ENCODE data around the gene NLGN2. TPM values are rescaled to one million over a fixed set of nuclear protein-coding genes. Genes with fewer than 3 reads are reported as not detected.

The NLGN2 gene
- total and polyA plus RNA-seq, 2 experiments from 2014 or later, result 14.4 to 38.7 TPM

- Histone ChIP-seq H3K79me2 (replicated peaks; ENCODE audit: insufficient read depth) (peaks cover 14% of the 10 kb centered on the region), H3K36me3 (ENCODE audit: insufficient read depth) (peaks cover 3% of the 10 kb centered on the region; the same call in 1 of the 2 replicates), H4K20me1 (replicated peaks; ENCODE audit: insufficient read depth) (peaks cover 8% of the 10 kb centered on the region), H3K4me1 (ENCODE audit: insufficient read depth) (peaks cover 28% of the 10 kb centered on the region), H3K27me3 (ENCODE audit: insufficient read depth) (no peaks in the 10 kb centered on the region), H3F3A (replicated peaks; ENCODE audit: low read depth) (peaks cover 24% of the 10 kb centered on the region), H3K9me2 (ENCODE audit: insufficient read depth) (no peaks in the 10 kb centered on the region), H3K27ac (ENCODE audit: low read depth) (no peak overlapping the region), H3K4me3 (peak overlapping the region; percentile 90), H2AFZ (no peak overlapping the region), H3K4me2 (peak overlapping the region; percentile 99)
- no peak overlapping the region for H3K27ac Mint-ChIP-seq
- TF ChIP-seq ZNF114 (CRISPR knock-in tag; IDR thresholded peaks at IDR 0.05) (no peak), CREB1 (CRISPR knock-in tag; IDR thresholded peaks at IDR 0.05; ENCODE audit: low read depth) (no peak), JUNB (IDR thresholded peaks at IDR 0.05; ENCODE audit: unreplicated experiment) (no peak), STAT1 (IDR thresholded peaks at IDR 0.05; ENCODE audit: unreplicated experiment) (no peak), ETS1 (IDR thresholded peaks at IDR 0.05) (no peak)
- TF ChIP-seq, protein P1, sequence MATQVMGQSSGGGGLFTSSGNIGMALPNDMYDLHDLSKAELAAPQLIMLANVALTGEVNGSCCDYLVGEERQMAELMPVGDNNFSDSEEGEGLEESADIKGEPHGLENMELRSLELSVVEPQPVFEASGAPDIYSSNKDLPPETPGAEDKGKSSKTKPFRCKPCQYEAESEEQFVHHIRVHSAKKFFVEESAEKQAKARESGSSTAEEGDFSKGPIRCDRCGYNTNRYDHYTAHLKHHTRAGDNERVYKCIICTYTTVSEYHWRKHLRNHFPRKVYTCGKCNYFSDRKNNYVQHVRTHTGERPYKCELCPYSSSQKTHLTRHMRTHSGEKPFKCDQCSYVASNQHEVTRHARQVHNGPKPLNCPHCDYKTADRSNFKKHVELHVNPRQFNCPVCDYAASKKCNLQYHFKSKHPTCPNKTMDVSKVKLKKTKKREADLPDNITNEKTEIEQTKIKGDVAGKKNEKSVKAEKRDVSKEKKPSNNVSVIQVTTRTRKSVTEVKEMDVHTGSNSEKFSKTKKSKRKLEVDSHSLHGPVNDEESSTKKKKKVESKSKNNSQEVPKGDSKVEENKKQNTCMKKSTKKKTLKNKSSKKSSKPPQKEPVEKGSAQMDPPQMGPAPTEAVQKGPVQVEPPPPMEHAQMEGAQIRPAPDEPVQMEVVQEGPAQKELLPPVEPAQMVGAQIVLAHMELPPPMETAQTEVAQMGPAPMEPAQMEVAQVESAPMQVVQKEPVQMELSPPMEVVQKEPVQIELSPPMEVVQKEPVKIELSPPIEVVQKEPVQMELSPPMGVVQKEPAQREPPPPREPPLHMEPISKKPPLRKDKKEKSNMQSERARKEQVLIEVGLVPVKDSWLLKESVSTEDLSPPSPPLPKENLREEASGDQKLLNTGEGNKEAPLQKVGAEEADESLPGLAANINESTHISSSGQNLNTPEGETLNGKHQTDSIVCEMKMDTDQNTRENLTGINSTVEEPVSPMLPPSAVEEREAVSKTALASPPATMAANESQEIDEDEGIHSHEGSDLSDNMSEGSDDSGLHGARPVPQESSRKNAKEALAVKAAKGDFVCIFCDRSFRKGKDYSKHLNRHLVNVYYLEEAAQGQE (IDR thresholded peaks at IDR 0.05; ENCODE audit: unreplicated experiment), result no peak
- DNase-seq (ENCODE audit: low spot score) (peak; percentile 56), ATAC-seq (no peak)
- peaks cover 28% of the 10 kb centered on the region for H3K4me1 Mint-ChIP-seq
- H3K36me3 Mint-ChIP-seq (ENCODE audit: low read depth), result peaks cover 26% of the 10 kb centered on the region
- H3K4me3 Mint-ChIP-seq, result peak overlapping the region; percentile 93
- no peaks in the 10 kb centered on the region for H3K9me3 Mint-ChIP-seq
- H3K27me3 Mint-ChIP-seq (ENCODE audit: insufficient read depth, low read depth, poor library complexity), result peaks cover 18% of the 10 kb centered on the region
Observed at GRCh38 chr17:7406235-7406825, 1.3 kb upstream of the NLGN2 start.

DNA sequence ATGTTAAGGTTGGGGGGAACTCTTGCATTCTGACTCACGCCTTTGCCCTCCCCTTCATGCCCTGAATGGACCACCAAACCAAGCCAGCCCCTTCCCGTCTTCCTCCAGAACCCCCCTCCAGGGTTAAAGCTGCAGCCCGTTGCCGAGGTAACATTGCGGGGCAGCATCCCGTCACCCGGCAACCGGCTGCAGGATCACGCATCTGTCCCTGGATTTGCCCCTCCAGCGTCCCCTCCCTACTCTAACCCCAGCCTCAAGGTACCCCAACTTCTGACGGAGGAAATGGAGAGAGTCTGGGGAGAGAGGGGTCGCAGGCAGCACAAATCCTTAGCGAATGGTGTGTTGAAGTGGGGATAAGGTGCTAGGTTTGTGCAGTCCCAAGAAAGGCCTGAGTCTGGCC lies 563 bp upstream of the NLGN2 start:
- peaks cover under 1% of the 10 kb centered on the region; the same call in 1 of the 2 replicates for H3K36me3 ChIP-seq (ENCODE audit: insufficient read depth)
- peak overlapping the region; percentile 57; the same call in 1 of the 2 replicates for H3K4me3 ChIP-seq
- Mint-ChIP-seq H3K27ac (no peak overlapping the region), H3K27me3 (ENCODE audit: insufficient read depth, low read depth, poor library complexity) (peaks cover 18% of the 10 kb centered on the region), H3K4me3 (peak overlapping the region; percentile 64; the same call in 1 of the 3 replicates), H3K36me3 (ENCODE audit: low read depth) (peaks cover 21% of the 10 kb centered on the region), H3K4me1 (peaks cover 30% of the 10 kb centered on the region), H3K9me3 (no peaks in the 10 kb centered on the region)
- peaks cover 5% of the 10 kb centered on the region for H4K20me1 ChIP-seq (replicated peaks; ENCODE audit: insufficient read depth)
- H3K4me1 ChIP-seq (ENCODE audit: insufficient read depth), result peaks cover 28% of the 10 kb centered on the region
- TF ChIP-seq ZNF462 (CRISPR knock-in tag; IDR thresholded peaks at IDR 0.05) (no peak), ETS1 (IDR thresholded peaks at IDR 0.05) (no peak), ZNF114 (CRISPR knock-in tag; IDR thresholded peaks at IDR 0.05) (no peak), EZH2phosphoT487 (IDR thresholded peaks at IDR 0.05; ENCODE audit: unreplicated experiment) (no peak), ZNF331 (CRISPR knock-in tag; IDR thresholded peaks at IDR 0.05; ENCODE audit: low read depth) (no peak)
- H3K4me2 ChIP-seq, result peak overlapping the region; percentile 81
- H3F3A ChIP-seq (replicated peaks; ENCODE audit: low read depth), result peaks cover 19% of the 10 kb centered on the region
- peaks cover 14% of the 10 kb centered on the region for H3K79me2 ChIP-seq (replicated peaks; ENCODE audit: insufficient read depth)
- H3K27ac ChIP-seq (ENCODE audit: low read depth), result no peak overlapping the region
- no peaks in the 10 kb centered on the region for H3K27me3 ChIP-seq (ENCODE audit: insufficient read depth)
- no peak for ATAC-seq
- no peak overlapping the region for H2AFZ ChIP-seq
- DNase-seq (ENCODE audit: low spot score), result peak; percentile 43
- no peaks in the 10 kb centered on the region for H3K9me2 ChIP-seq (ENCODE audit: insufficient read depth)

Measured in GM23338 (cell line).